ENCODE measurements around the gene ASIC4. TPM values are rescaled to one million over a fixed set of nuclear protein-coding genes. Genes with fewer than 3 reads are reported as not detected.

Gene ASIC4
- total and polyA plus RNA-seq, 2 of the 13 experiments (the other 11 are each of a cell fraction or from before 2014, with no cell fraction given): 0.03 TPM; not detected in 1

DNA sequence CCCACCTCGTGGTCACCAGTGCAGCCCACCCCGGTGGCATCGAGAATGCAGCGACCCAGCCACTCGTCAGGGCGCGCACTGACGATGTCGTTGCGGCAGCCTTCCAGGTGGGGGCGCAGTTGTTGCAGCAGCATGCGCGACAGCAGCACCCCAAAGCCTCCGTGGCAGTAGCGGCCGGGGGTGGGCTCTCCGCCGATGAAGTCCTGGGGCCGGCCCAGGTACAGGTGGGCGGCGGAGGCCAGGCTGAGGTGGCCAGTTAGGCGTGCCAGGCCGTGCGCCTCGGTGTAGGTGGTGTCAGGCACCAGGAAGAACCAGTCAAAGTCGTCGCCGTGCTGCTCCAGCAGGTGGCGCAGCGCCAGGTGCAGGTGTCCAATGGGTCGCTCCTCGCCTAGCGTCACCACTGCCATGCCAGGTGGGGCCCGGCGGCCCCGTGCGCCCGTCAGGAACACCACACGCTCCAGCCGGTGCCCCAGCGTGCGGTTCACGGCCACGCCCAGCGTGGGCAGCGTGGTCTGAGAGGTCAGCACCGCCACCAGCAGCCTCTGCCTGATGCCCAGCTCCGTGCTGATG, 27.4 kb downstream of the ASIC4 start (continued):
- no peak; the same call in 1 of the 2 replicates for TF ChIP-seq ETV6 (CRISPR knock-in tag; conservative IDR thresholded peaks at IDR 0.05)
- TF ChIP-seq MXI1 (IDR thresholded peaks at IDR 0.05; ENCODE audit: borderline replicate concordance, low read depth, low read length): peak; percentile 89; the same call in 2 of the 3 replicates
- peak; percentile 81 for TF ChIP-seq ZEB1 (IDR thresholded peaks at IDR 0.05; ENCODE audit: insufficient replicate concordance, low read depth)
- no peak for TF ChIP-seq SMYD3 (CRISPR knock-in tag; IDR thresholded peaks at IDR 0.05)
- no peak for TF ChIP-seq ZNF367 (CRISPR knock-in tag; IDR thresholded peaks at IDR 0.05; ENCODE audit: borderline replicate concordance)
- peak; percentile 82; the same call in 1 of the 2 replicates for TF ChIP-seq ZBTB7B (CRISPR knock-in tag; IDR thresholded peaks at IDR 0.05)
- TF ChIP-seq ZNF160 (CRISPR knock-in tag; IDR thresholded peaks at IDR 0.05): no peak
- TF ChIP-seq, protein P1, sequence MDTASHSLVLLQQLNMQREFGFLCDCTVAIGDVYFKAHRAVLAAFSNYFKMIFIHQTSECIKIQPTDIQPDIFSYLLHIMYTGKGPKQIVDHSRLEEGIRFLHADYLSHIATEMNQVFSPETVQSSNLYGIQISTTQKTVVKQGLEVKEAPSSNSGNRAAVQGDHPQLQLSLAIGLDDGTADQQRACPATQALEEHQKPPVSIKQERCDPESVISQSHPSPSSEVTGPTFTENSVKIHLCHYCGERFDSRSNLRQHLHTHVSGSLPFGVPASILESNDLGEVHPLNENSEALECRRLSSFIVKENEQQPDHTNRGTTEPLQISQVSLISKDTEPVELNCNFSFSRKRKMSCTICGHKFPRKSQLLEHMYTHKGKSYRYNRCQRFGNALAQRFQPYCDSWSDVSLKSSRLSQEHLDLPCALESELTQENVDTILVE (CRISPR knock-in tag; IDR thresholded peaks at IDR 0.05): peak; percentile 48; the same call in 1 of the 2 replicates
- TF ChIP-seq SAFB2 (CRISPR knock-in tag; IDR thresholded peaks at IDR 0.05; ENCODE audit: borderline replicate concordance, low read depth): no peak
- peak; percentile 86; the same call in 1 of the 2 replicates for TF ChIP-seq ZNF224 (CRISPR knock-in tag; IDR thresholded peaks at IDR 0.05)
- peak; percentile 80 for TF ChIP-seq ERF (CRISPR knock-in tag; IDR thresholded peaks at IDR 0.05)
- peak; percentile 90 for TF ChIP-seq BORCS8-MEF2B (CRISPR knock-in tag; IDR thresholded peaks at IDR 0.05)
- TF ChIP-seq, protein P2, sequence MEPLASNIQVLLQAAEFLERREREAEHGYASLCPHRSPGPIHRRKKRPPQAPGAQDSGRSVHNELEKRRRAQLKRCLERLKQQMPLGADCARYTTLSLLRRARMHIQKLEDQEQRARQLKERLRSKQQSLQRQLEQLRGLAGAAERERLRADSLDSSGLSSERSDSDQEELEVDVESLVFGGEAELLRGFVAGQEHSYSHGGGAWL (CRISPR knock-in tag; IDR thresholded peaks at IDR 0.05): peak; percentile 86; the same call in 1 of the 2 replicates
- no peak for TF ChIP-seq NFE2 (CRISPR knock-in tag; IDR thresholded peaks at IDR 0.05)
- TF ChIP-seq ZNF775 (CRISPR knock-in tag; IDR thresholded peaks at IDR 0.05; ENCODE audit: borderline replicate concordance): no peak; the same call in 1 of the 2 replicates
- TF ChIP-seq ZFYVE20 (CRISPR knock-in tag; IDR thresholded peaks at IDR 0.05; ENCODE audit: borderline replicate concordance, low read depth): no peak
- TF ChIP-seq CEBPG (CRISPR knock-in tag; IDR thresholded peaks at IDR 0.05): no peak
- TF ChIP-seq PHF5A (CRISPR knock-in tag; IDR thresholded peaks at IDR 0.05; ENCODE audit: low read depth, unreplicated experiment): peak; percentile 48
- no peak for TF ChIP-seq ZNF24 (IDR thresholded peaks at IDR 0.05)
- TF ChIP-seq EEA1 (CRISPR knock-in tag; IDR thresholded peaks at IDR 0.05; ENCODE audit: borderline replicate concordance): no peak
- peak; percentile 85; the same call in 1 of the 2 replicates for TF ChIP-seq ZNF567 (CRISPR knock-in tag; IDR thresholded peaks at IDR 0.05; ENCODE audit: borderline replicate concordance)
- no peak for TF ChIP-seq ZFP36L1 (CRISPR knock-in tag; IDR thresholded peaks at IDR 0.05)
- no peak; the same call in 1 of the 2 replicates for TF ChIP-seq TOE1 (CRISPR knock-in tag; IDR thresholded peaks at IDR 0.05)
- TF ChIP-seq MEF2D (CRISPR knock-in tag; IDR thresholded peaks at IDR 0.05): peak; percentile 87
- peak; percentile 71 for TF ChIP-seq ZFX (CRISPR knock-in tag; IDR thresholded peaks at IDR 0.05; ENCODE audit: low read depth)
- TF ChIP-seq, protein P3, sequence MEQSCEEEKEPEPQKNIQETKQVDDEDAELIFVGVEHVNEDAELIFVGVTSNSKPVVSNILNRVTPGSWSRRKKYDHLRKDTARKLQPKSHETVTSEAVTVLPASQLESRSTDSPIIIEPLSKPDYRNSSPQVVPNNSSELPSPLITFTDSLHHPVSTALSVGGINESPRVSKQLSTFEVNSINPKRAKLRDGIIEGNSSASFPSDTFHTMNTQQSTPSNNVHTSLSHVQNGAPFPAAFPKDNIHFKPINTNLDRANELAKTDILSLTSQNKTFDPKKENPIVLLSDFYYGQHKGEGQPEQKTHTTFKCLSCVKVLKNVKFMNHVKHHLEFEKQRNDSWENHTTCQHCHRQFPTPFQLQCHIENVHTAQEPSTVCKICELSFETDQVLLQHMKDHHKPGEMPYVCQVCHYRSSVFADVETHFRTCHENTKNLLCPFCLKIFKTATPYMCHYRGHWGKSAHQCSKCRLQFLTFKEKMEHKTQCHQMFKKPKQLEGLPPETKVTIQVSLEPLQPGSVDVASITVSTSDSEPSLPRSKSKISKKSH (CRISPR knock-in tag; IDR thresholded peaks at IDR 0.05; ENCODE audit: borderline replicate concordance): peak; percentile 97
- TF ChIP-seq, protein P4, sequence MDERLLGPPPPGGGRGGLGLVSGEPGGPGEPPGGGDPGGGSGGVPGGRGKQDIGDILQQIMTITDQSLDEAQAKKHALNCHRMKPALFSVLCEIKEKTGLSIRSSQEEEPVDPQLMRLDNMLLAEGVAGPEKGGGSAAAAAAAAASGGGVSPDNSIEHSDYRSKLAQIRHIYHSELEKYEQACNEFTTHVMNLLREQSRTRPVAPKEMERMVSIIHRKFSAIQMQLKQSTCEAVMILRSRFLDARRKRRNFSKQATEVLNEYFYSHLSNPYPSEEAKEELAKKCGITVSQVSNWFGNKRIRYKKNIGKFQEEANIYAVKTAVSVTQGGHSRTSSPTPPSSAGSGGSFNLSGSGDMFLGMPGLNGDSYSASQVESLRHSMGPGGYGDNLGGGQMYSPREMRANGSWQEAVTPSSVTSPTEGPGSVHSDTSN (CRISPR knock-in tag; IDR thresholded peaks at IDR 0.05): no peak
- no peak for TF ChIP-seq ZNF282 (IDR thresholded peaks at IDR 0.05; ENCODE audit: partially characterized antibody)

Measured in HepG2 (cell line).